GM18511 (cell line): ENCODE measurements around the gene STUM.
"Not testable (repeated sequence)": the region's sequence is repeated elsewhere in the genome, so short reads cannot be mapped to it uniquely, and the experiment has no call there.

Experiments
- ATAC-seq: cut with Tn5 transposase; IDR thresholded peaks from one replicate; pipeline ENCODE4 v1.9.1; 2021; ENCODE audit warnings: mild to moderate bottlenecking, moderate library complexity; ENCODE audit not compliant: unreplicated experiment

Gene STUM

DNA sequence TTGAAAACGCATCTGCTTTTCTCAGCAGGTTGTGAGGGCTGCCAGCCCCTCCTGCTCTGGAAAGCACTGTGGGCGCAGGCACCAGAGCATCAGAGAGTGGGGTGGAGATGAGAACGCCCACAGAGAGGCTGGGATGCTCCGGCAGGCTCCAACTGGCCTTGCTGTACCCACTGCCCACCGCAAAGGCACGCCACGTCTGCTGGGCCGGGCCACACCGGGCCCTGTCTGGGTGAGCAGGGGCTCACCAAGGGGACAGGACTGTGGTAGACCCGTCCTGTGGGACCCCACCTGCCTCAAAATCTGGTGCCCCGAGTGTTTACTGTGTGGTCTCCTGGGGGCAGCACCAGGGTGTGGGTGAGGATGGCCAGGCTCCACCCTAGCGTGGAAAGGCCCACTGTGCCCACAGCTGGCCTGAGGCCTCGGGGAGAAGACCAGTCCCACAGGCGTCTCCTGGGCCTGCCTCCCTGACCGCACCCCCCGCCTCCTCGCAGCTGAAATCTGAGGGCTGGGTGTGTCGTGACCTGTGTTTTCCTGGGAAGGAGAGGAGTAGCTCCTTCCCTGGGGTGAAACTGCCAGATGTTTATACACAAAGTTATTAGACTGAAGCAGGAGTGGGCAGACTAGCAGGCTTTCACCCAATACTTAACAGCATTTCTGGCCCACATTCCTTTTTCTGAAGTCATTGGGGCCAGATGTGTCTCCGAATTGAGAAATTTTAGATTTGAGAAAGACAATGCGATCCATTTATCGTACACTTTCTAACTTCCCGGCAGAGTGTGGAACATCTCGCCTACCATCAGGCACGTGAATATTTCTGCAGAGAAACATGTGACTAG is 53.8 kb downstream of the STUM start:
- ATAC-seq: no peak

DNA sequence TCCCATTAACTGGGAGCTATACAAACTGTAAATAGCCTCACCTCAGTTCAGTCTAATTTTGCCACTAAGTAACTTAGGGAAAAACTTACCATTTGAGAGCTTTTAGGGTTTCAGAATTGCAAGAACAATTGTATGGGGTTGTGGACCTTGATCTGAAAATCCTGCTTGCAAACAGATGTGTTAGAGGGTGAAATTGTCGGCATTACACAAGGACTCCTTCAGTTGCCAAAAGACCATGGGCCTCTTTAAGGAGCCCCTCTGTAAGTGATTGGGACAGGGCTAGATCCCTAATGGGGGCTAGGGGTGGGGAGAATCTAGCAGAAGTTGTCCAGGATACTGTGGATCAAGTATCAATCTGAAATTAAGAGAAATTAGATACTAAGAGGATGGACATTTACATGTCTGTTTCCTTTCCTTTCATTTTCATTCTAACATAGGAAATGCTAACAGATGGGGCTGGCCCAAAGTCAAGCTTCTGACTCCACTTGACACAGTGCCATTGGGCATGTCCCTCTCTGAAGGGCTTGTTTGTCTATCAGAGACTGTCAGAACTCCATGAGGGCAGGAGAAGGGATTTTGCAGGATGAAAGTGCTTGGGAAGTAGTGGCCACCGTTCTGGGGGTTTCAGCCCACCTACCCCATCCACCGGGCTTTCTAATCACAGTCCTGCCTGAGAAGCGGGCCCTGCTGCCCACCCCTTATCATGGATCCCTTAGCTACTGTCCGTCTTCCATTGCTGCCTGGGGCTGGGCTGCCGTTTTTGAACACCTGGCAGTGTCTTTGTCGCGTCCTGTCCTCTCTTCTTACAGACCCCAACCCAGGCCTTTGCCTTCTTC is 54.7 kb downstream of the STUM start:
- ATAC-seq: no peak

DNA sequence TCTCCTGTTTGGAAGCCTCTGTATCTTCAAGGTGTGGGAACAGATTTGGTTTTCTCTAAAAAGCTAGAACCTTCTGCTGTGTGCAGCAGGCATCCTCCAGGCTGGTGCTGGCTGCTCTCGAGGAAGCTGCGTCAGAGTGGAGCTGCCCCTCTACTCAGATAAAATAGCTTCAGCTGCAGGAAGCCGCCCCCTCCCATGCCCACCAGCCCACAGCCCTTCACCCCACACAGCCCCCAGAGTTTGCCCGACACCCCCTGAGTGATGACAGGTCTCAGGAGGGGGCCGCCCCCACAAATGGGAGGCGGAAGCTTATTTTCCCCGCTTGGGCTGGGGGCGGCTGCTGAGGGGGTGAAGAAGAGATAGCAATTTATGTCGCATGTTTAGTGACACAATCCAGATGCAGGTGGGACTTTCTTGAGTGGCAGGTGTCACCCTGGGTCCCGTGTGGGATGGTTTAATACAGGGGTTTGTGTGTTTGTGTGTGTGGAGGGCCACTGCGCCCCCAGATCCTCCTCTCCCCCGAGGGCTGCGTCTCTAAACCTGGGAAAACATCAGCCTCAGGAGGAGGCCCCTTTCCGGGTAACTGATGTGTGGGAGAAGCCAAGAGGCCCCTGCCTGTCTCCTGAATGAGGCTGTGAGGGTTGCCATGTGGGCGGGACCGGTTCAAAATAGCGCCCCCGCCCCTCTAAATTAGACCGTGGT is 55.4 kb downstream of the STUM start:
- ATAC-seq: no peak

DNA sequence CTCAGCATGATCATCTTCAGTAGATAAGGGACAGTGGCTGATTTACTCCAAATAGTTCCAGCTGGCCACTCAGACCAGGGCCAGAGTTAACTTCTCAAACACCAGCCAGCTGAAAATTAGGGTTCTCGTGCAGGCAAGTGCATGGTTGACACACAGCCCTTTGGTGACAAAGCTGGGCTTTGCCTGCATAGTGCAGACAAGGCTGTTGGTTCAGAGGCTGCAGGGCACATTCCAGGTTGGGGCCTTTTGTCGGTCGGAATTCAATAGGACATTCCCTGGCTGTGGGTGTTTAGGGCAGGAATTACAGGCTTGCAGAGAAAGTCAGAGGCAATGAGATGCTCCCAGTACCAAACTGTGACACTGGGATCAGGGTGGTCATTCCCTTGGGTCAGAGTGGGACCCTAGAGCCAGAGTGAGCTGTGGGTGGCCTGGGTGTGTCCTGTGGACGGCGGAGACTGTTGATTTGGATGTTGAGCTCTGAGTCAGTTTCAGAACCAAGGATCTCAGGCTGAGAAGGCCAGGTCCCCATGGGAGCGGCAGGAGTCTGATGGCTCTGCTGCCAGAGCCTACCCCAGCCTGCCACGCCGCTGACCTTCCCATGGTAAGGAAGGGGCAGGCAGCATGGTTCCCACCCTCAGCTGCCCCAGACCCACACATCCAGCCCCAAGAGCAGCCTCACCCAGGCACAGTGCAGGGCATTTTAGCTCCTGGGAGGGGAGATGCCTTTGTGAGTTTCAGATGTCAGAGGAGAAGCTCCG is 56.2 kb downstream of the STUM start:
- ATAC-seq: no peak

DNA sequence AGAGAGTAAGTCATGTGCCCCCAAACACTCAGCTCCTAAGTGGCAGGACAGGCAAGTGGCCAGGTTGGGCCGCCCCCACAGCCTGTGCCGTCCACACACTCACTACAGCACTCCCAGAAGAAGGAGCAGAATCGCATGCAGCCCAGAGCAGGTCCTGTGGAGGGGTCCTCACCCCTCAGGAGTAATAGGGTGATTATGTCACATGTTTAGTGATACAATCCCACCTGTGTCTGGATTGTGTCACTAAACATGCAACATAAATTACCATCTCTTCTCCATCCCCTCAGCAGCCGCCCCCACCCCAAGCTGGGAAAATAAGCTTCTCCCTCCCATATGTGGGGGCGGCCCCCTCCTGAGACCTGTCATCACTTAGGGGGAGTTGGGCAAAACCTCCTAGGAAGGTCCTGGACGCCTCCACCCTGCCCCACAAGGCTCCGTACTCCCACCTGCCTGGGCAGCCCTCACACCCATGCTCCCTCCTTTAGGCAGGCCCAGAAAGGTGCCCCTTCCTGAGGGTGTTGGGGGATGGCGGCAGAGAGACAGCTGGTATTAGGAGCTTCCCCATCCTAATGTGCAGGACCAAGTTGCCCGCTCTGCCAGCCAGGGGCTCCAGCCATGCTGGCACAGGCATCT is 56.9 kb downstream of the STUM start:
- ATAC-seq: no peak

DNA sequence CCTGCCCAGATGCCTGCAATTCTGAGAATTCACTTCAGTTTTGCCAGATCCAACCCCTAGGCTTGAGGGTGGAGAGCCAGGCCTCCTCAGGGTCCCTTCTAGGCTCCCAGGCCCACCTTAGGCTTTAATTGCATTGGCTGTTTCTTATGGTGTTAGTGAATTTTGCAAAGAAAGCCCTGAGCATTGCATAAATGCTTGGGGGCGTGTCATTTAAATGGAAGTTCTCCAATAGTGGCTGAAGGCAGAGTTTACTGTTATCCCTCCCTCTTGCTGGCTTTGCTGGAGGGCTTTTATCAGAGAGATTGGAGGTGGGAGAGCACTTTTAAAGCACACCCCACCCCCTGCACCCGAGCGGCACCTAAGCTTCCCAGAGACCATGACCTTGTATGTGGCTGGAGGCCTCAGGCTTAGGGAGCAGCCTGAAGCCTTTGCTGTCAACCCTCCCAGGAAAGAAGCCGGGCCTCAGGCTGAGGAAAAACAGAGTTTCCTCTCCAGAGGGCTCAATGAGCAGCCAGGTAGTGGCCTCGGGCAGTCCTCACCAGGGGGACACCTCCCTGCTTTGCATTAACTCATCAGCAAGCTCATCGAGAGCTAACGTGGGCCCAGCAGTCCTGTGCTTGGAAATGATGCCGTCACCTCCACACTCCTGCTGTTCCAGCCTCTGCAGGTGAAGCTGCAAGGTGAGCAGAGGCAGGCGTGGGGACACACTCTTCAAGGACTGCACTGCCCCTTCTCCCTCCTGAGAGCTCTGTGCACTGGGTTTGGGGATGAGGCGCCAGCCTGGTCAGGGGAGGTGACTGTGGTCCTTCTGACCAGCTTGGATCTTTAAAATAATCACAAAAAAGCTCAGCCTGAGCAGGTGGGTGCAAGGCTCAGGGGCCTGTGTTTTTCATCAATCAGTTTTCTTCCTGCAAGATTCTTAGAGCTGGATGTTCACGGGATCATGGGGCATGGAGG is 58.0 kb downstream of the STUM start:
- no peak for ATAC-seq

DNA sequence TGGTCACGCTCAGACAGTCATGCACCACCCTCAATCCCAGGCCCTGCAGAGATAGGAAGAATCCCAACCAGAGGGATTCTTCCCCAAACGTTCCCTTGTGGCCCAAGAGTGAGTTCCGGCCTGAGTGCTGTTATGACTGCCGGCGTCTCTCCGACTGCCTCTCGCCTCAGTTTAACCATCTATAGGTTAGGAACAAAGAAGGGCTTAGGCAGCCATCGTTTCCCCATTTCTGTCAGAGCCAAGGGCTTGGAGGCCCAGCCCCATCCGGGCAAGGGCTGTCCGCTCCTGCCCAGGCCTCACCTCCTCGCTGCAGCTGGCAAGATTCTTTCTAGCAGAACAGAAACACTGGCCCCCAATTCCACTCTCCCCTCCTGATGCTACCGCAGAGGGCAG is 58.7 kb downstream of the STUM start:
- ATAC-seq: no peak

DNA sequence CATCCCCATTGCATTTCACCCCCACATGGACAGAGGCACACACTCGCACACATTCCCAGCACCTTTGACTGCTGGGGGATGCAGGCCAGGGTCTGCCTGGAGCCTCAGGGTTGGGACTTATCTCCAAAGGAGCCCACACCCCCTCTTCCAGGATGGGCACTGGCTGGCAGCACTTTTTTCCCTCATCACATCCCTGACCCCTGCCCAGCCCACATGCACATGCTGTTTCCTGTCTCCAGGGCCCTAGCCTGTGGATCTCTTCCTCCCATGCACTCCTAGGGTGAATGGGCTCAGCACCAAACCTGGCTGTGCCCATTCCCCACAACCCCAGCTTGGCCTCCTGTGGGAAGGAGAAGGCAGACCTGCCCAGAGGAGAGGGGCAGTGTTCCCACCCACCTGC is 59.3 kb downstream of the STUM start:
- ATAC-seq: no peak

DNA sequence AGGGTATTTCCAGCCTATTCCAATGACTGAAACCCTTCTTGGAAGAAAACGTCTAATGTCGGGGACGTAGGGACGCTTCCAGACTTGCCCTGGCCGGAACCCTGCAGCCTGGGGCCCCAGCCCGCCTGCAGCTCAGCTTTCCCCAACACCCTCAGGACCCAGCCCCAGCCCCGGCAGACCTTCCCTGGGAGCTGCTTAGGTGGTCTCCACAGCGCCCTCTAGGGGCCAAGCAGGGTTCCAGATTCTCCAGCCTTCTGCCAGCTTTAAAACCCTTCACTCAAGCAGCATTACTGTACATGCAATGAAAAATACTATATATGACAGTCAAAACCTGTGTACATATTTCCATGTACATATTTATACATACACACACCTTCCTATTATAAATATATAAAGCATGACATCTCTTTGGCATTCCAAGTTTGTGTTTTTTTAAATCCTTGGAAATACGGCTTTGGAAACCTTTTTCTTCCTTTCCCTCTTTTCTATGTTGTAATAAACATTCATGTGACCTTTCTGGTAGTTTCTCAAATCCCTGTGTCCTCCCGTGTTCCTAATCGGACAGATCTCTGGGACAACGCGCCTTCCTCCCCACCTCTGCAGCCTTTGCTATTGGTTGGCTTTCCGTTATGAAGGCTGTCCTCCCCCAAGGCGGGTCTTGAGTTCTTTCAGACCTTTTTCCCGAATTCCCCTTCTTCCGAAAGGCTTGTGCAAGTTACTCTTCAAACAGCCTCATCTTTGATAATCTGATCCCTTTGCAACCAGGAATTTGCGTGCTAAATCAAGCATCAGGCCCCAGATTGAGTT is 60.3 kb downstream of the STUM start:
- ATAC-seq: no peak

DNA sequence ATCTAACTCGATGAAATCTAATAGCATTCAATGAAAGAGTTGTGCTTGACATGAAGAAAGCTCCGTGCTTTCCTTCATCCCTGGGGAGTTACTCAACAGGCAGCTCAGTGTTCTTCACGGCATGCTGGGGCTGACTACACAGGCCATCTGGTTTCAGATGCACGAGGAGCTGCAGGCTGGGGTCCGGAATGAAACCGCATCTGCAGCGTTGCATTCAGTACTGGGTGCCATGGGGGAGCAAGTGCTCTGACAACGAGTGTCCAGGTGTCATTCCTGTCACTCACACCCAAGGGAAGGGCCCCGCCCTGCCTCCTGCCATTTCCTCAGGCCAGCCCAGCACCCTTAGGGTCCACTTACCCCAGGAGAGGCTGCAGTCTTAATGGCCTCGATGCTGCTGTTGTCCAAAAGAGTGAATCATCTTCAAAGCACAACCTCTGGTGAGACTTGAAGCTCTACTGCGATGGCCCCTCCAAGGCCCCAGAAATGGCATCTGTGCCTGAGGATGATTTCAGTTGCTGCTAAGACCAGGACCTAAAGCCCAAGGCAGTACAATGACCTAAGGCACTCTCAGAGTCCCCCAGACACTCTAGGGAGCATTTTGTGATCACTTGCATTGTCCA is 61.4 kb downstream of the STUM start:
- no peak for ATAC-seq

DNA sequence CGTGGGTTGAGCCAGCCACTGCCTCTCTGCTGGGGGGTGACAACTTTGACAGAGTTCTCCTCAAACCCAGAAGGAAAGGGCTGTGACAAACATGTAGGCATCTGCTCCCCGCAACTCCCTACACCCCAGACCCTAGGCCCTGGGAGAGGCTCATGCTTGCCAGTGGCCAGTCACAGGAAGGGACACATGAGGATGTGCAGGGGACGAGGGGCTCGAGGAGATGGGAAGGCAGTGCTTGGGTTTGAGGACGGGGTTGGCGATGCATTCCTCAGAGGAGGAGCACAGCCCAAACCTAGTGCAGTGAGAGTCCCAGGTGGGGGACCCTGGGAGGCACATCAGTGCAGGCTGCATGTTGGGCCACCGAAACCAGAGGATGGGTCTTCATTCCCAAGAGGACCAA is 62.1 kb downstream of the STUM start:
- no peak for ATAC-seq

DNA sequence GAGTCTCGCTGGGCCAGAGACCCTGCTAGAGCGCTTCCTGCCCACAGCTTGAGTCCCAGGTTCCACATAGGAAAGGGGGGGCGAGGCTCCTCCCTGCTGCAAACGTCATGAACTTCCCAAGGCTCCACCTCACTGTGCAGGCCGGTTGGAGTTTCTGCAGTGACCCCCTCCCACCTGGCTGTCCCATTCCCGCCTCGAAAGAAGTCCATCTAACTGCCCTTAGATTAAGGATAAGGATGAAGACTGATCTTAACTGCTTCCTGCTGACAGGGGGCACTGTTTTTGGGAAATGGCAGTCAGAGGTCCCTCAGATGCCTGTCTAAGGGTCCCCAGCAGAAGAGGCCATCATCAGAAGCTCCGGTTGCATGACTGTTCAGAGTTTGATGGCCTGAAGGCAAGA is 62.7 kb downstream of the STUM start:
- ATAC-seq: no peak

DNA sequence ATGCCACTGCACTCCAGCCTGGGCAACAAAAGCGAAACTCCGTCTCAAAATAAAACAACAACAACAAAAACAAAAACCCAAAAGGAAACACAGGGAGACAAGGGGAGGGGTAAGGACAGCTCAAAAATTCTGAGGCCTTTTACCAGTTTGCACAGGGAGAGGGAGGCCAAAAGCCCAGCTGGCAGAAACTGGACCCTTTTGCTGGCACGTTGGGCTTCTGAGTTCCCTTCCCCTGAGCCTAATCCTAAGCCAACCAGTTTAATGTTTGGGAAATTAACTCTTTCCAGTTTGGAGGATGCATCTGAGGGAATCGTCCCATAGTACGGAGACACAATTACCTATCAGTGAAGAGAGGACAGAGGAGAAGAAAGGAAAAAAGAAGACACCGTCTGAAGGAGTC is 63.4 kb downstream of the STUM start:
- not testable (repeated sequence) for ATAC-seq

DNA sequence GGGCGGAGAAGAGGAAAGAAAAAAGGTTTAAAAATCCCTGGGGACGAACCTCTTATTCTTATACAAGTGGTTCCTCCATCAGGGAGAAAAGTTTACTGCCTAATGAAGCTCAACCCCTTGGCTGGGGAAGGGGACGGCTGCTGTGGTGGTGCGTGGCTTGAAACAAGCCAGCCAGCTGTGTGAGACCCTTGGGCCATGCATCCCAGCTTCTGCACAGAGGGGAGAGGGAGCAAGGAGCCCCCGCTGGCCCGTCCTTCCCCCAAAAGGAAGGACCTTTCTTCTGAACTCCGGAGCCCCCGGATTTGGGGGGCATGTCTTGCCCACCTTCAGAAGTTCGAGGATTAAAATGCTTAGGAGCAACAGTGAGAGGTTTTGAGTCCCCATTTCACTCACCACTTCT is 67.3 kb downstream of the STUM start:
- ATAC-seq: no peak

DNA sequence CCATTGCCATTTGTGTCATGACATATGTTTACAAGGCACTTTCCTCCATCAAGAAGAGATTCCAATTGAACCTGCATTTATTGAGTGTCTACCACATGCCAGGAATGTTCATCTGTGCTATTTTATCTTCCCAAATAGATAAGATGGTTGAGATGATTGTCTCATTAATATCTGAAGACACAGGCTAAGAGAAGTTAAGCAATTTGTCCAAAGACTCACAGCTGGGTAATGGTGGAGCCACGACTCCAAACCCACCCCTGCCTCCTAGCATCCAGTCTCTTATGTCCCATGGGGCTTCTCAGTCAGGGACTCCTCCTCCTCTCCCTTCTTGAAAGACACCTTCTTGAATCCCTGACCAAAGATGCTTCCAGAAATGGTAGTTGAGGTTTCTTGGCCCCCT is 68.1 kb downstream of the STUM start:
- no peak for ATAC-seq

DNA sequence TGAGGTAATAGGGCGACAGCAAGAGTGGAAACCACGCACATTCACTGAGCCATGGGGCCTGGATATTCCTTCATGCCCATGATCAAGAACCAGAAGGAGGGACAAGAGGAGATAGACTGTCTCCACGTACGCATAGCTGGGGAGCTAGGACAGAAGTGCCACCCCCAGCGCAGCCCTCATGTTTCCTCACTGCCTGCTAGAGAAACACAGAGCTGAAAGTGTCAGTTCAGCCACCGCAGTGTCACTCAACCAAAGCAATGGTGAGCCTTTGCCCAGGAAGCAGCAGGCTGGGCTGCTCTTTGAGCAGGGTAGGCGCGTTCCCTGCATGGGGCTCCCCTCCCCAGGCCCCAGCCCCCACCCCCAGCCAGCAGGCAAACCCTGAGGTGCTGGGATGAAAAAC is 68.5 kb downstream of the STUM start:
- no peak for ATAC-seq

DNA sequence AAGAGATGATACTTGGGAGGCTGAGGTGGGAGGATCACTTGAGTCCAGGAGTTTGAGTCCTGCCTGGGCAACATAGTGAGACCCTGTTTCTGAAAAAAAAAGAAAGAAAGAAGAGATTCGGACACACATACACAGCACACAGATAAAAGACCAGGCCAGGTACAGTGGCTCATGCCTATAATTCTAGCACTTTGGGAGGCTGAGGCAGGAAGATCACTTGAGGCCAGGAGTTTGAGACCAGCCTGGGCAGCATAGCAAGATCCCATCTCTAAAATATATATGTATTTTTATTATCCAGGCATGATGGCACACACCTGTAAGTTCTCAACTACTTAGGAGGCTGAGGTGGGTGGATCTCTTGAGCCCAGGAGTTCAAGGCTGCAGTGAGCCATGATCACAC is 69.2 kb downstream of the STUM start:
- not testable (repeated sequence) for ATAC-seq

DNA sequence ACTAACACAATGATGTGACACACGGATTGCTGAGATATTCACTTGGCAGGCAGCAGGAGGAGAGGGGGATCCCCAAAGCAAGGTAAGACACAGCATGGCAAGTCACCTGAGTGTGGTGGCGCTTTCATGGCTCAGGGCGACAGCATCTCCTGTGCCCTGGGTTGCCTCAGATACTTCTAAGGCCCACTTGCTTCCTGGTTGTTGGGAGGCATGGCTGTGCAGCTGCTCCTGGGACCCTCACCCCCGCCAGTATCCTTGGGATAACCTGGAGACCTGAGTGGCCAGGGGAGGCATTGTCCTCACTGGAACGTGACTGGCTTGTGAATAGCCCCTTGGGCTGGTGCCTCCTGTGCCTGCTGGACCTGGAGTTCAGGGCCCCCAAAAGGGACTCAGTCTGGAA is 69.8 kb downstream of the STUM start:
- ATAC-seq: no peak
